GM18526 (cell line): ENCODE measurements around the gene MORC2.

Source experiments
- POLR2A ChIP-seq: IDR thresholded peaks from 3 replicates; pipeline ENCODE4 v1.6.1; 2011; ENCODE audit not compliant: insufficient read length; ENCODE audit errors: extremely low read depth

MORC2 gene

GRCh38 chr22:30877662-30878515 lies 90.7 kb downstream of the MORC2 start:
- no peak for TF ChIP-seq POLR2A

GRCh38 chr22:30876915-30877553 lies 91.5 kb downstream of the MORC2 start:
- no peak for TF ChIP-seq POLR2A

- TF ChIP-seq POLR2A, result no peak
Observed at GRCh38 chr22:30876221-30876751, 92.3 kb downstream of the MORC2 start.

DNA sequence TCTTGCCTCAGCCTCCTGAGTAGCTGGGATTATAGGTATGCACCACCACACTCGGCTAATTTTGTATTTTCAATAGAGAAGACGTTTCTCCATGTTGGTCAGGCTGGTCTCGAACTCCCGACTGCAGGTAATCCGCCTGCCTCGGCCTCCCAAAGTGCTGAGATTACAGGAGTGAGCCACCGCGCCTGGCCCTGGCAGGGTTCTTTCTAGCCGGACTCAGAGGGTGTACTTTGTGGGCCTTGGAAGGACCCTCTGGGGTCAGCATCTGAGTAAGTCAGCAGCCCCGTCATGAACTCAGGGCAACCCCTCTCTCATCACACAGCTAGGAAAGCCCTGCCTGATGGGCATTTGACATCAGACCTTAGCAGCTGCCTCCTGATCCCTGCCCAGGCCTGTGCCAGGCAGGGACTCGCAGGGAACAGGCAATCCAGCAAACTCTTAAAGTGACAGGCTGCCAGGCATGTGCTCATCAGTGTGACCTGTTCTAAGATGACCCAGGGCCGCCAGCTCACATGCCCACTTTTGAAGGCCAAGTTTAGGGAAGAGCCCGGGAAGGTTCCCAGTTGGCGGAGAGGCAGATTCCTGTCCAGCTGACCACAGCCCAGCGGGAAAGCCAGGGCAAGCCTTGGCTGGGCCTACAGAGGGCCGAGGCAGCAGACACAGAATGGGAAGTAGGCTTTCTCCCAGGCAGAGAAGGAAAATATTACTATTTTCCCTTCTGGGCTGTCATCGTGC lies 92.9 kb downstream of the MORC2 start:
- no peak for TF ChIP-seq POLR2A
